GM19328 (cell line): ENCODE results near the gene RGS9.
"Not testable (repeated sequence)": the region's sequence is repeated elsewhere in the genome, so short reads cannot be mapped to it uniquely, and the experiment has no call there.

Source experiments
- ATAC-seq: cut with Tn5 transposase; IDR thresholded peaks from one replicate; pipeline ENCODE4 v1.9.1; 2021; ENCODE audit warnings: mild to moderate bottlenecking, moderate library complexity; ENCODE audit not compliant: unreplicated experiment

RGS9 gene

GRCh38 chr17:65137021-65137939 is at the start of gene RGS9:
RGS9 (plus strand) TSS chr17:65137370; CDS start chr17:65137541, 171 bp downstream.
- ATAC-seq: peak; percentile 92

GRCh38 chr17:65088621-65089360 is 48.4 kb upstream of the RGS9 start:
- no peak for ATAC-seq

- ATAC-seq: no peak
Measured at GRCh38 chr17:65092262-65092661, 44.9 kb upstream of the RGS9 start.

GRCh38 chr17:65092721-65093356 is 44.3 kb upstream of the RGS9 start:
- not testable (repeated sequence) for ATAC-seq

- ATAC-seq: no peak
Measured at GRCh38 chr17:65093930-65094329, 43.2 kb upstream of the RGS9 start.

GRCh38 chr17:65095465-65095864 is 41.7 kb upstream of the RGS9 start:
- ATAC-seq: no peak

- ATAC-seq: not testable (repeated sequence)
Measured at GRCh38 chr17:65096382-65096781, 40.8 kb upstream of the RGS9 start.

GRCh38 chr17:65097110-65097509 is 40.1 kb upstream of the RGS9 start:
- no peak for ATAC-seq

GRCh38 chr17:65099475-65099874 is 37.7 kb upstream of the RGS9 start:
- ATAC-seq: no peak

GRCh38 chr17:65099941-65100315 is 37.2 kb upstream of the RGS9 start:
- ATAC-seq: peak; percentile 60

- ATAC-seq: peak; percentile 62
Measured at GRCh38 chr17:65100316-65101140, 36.6 kb upstream of the RGS9 start.

- ATAC-seq: no peak
Measured at GRCh38 chr17:65101371-65101770, 35.8 kb upstream of the RGS9 start.

- ATAC-seq: no peak
Measured at GRCh38 chr17:65102235-65102634, 34.9 kb upstream of the RGS9 start.

GRCh38 chr17:65102788-65103187 is 34.4 kb upstream of the RGS9 start:
- no peak for ATAC-seq

GRCh38 chr17:65103431-65103830 is 33.7 kb upstream of the RGS9 start:
- no peak for ATAC-seq

GRCh38 chr17:65103896-65104295 is 33.3 kb upstream of the RGS9 start:
- ATAC-seq: no peak

GRCh38 chr17:65104541-65104940 is 32.6 kb upstream of the RGS9 start:
- ATAC-seq: no peak

GRCh38 chr17:65104973-65105372 is 32.2 kb upstream of the RGS9 start:
- no peak for ATAC-seq

- ATAC-seq: no peak
Measured at GRCh38 chr17:65108152-65108551, 29.0 kb upstream of the RGS9 start.

- no peak for ATAC-seq
Measured at GRCh38 chr17:65109543-65109942, 27.6 kb upstream of the RGS9 start.
